Measurements from ENCODE around the gene SH2D1B. TPM values are rescaled to one million over a fixed set of nuclear protein-coding genes. Genes with fewer than 3 reads are reported as not detected.

The SH2D1B gene
- total and polyA plus RNA-seq, 2 donors (not counting 1 experiment from before 2014, with no cell fraction given): 0.15 TPM

- Histone ChIP-seq H3K4me1 (ENCODE audit: control insufficient read depth in 2 of 2, insufficient read depth in 2 of 2, low read length in 2 of 2) (no peaks in the 10 kb centered on the region), H3K27me3 (replicated peaks in 1 of 4; ENCODE audit: control extremely low read depth in 1 of 4, control insufficient read depth in 3 of 4, insufficient read depth in 4 of 4, low read length in 3 of 4) (no peaks in the 10 kb centered on the region), H3K9ac (ENCODE audit: low read length) (no peak overlapping the region), H2AFZ (ENCODE audit: insufficient read depth, low read depth, low read length, poor library complexity, severe bottlenecking) (no peak overlapping the region), H3K79me2 (ENCODE audit: control insufficient read depth, insufficient read depth, low read length) (no peaks in the 10 kb centered on the region), H3K9me3 (ENCODE audit: control extremely low read depth in 1 of 3, control insufficient read depth in 2 of 3, insufficient read depth in 1 of 3, low read length in 2 of 3) (no peaks in the 10 kb centered on the region), H3K4me2 (replicated peaks; ENCODE audit: low read depth, low read length, poor library complexity, severe bottlenecking) (no peak overlapping the region), H3K4me3 (ENCODE audit: control extremely low read depth in 1 of 5, extremely low read depth in 1 of 5, insufficient read depth in 1 of 5, low read depth in 2 of 5, low read length in 4 of 5) (no peak overlapping the region), H3K36me3 (replicated peaks in 1 of 2; ENCODE audit: control extremely low read depth in 1 of 2, control insufficient read depth in 1 of 2, extremely low read depth in 1 of 2, insufficient read depth in 2 of 2, low read length in 1 of 2) (no peaks in the 10 kb centered on the region), H3K27ac (ENCODE audit: low read length in 2 of 2) (no peak overlapping the region), H4K20me1 (ENCODE audit: control insufficient read depth, insufficient read depth, low read length, poor library complexity, severe bottlenecking) (no peaks in the 10 kb centered on the region)
- no peak for TF ChIP-seq CTCF (IDR thresholded peaks at IDR 0.05)
- TF ChIP-seq EZH2 (IDR thresholded peaks at IDR 0.05; ENCODE audit: borderline replicate concordance, insufficient read depth, low read depth, low read length, poor library complexity, severe bottlenecking): no peak
- ChIA-PET POLR2A (no interaction called here), CTCF (no interaction called here)
- no peaks in the 10 kb centered on the region for H3K9me3 Mint-ChIP-seq (ENCODE audit: insufficient read depth)
- no peak overlapping the region for H3K4me3 Mint-ChIP-seq
- WGBS (ENCODE audit: insufficient coverage): 83% methylated on average over 1 of the region's 1 CpG
- no peak overlapping the region for H3K27ac Mint-ChIP-seq
- peaks cover 3% of the 10 kb centered on the region for H3K27me3 Mint-ChIP-seq
- DNase-seq: no peak
- no peak for ATAC-seq (ENCODE audit: low read depth)
- no peaks in the 10 kb centered on the region for H3K4me1 Mint-ChIP-seq
- intact Hi-C loops (cut with micrococcal nuclease): no loop called here
Observed at GRCh38 chr1:162373072-162373427, 38.9 kb downstream of the SH2D1B start.

- ATAC-seq (ENCODE audit: low read depth) (no peak), DNase-seq (no peak)
- no peaks in the 10 kb centered on the region for H3K27me3 ChIP-seq (replicated peaks in 1 of 4; ENCODE audit: control extremely low read depth in 1 of 4, control insufficient read depth in 3 of 4, insufficient read depth in 4 of 4, low read length in 3 of 4)
- H3K9me3 Mint-ChIP-seq (ENCODE audit: insufficient read depth): no peaks in the 10 kb centered on the region
- H3K4me1 ChIP-seq (ENCODE audit: control insufficient read depth in 2 of 2, insufficient read depth in 2 of 2, low read length in 2 of 2): no peaks in the 10 kb centered on the region
- TF ChIP-seq CTCF (IDR thresholded peaks at IDR 0.05): no peak
- TF ChIP-seq EZH2 (IDR thresholded peaks at IDR 0.05; ENCODE audit: borderline replicate concordance, insufficient read depth, low read depth, low read length, poor library complexity, severe bottlenecking): no peak
- WGBS (ENCODE audit: insufficient coverage): 29% methylated on average over 11 of the region's 13 CpGs
- H4K20me1 ChIP-seq (ENCODE audit: control insufficient read depth, insufficient read depth, low read length, poor library complexity, severe bottlenecking): no peaks in the 10 kb centered on the region
- H3K9me3 ChIP-seq (ENCODE audit: control extremely low read depth in 1 of 3, control insufficient read depth in 2 of 3, insufficient read depth in 1 of 3, low read length in 2 of 3): no peaks in the 10 kb centered on the region
- H3K27me3 Mint-ChIP-seq: peaks cover 3% of the 10 kb centered on the region
- H3K79me2 ChIP-seq (ENCODE audit: control insufficient read depth, insufficient read depth, low read length): no peaks in the 10 kb centered on the region
- H3K4me1 Mint-ChIP-seq: no peaks in the 10 kb centered on the region
- intact Hi-C loops (cut with micrococcal nuclease): no loop called here
- ChIA-PET CTCF (no interaction called here), POLR2A (no interaction called here)
- no peak overlapping the region for H3K4me2 ChIP-seq (replicated peaks; ENCODE audit: low read depth, low read length, poor library complexity, severe bottlenecking)
- no peak overlapping the region for H3K27ac Mint-ChIP-seq
- no peak overlapping the region for H3K4me3 ChIP-seq (ENCODE audit: control extremely low read depth in 1 of 5, extremely low read depth in 1 of 5, insufficient read depth in 1 of 5, low read depth in 2 of 5, low read length in 4 of 5)
- H3K9ac ChIP-seq (ENCODE audit: low read length): no peak overlapping the region
- no peak overlapping the region for H3K4me3 Mint-ChIP-seq
- H2AFZ ChIP-seq (ENCODE audit: insufficient read depth, low read depth, low read length, poor library complexity, severe bottlenecking): no peak overlapping the region
- H3K36me3 ChIP-seq (replicated peaks in 1 of 2; ENCODE audit: control extremely low read depth in 1 of 2, control insufficient read depth in 1 of 2, extremely low read depth in 1 of 2, insufficient read depth in 2 of 2, low read length in 1 of 2): no peaks in the 10 kb centered on the region
- H3K27ac ChIP-seq (ENCODE audit: low read length in 2 of 2): no peak overlapping the region
Observed at GRCh38 chr1:162372159-162373071, 39.5 kb downstream of the SH2D1B start.

All from B cell (primary cell).